Vagina (tissue), 2 donors: ENCODE results near the gene BRCA1.
"Not testable (repeated sequence)": the region's sequence is repeated elsewhere in the genome, so short reads cannot be mapped to it uniquely, and the experiment has no call there.

Experiments used
- POLR2A ChIP-seq, 2 donors: fragments of 450-650 bp; IDR thresholded peaks; one replicate each; pipeline ENCODE4 v1.6.1; 2017; ENCODE audit warnings: antibody characterized with exemption in 2 of 2, mild to moderate bottlenecking in 2 of 2, moderate library complexity in 2 of 2
- POLR2AphosphoS5 ChIP-seq, 2 donors: sonication (generic); formaldehyde crosslinking; IDR thresholded peaks; one replicate each; pipeline ENCODE4 v1.9.0; 2017; ENCODE audit warnings: antibody characterized with exemption in 2 of 2, mild to moderate bottlenecking in 2 of 2, low read depth in 1 of 2; ENCODE audit not compliant: insufficient read depth in 1 of 2
- TF ChIP-seq, protein P1 (sequence below), 3 experiments: fragments of 450-650 bp in 2 of 3; fragments of 200-600 bp in 1 of 3; sonication (generic) in 1 of 3; IDR thresholded peaks; one replicate each; pipeline ENCODE4 v1.5.1; 2017 to 2019; ENCODE audit warnings: antibody characterized with exemption in 3 of 3, mild to moderate bottlenecking in 2 of 3, moderate library complexity in 2 of 3

DNA sequence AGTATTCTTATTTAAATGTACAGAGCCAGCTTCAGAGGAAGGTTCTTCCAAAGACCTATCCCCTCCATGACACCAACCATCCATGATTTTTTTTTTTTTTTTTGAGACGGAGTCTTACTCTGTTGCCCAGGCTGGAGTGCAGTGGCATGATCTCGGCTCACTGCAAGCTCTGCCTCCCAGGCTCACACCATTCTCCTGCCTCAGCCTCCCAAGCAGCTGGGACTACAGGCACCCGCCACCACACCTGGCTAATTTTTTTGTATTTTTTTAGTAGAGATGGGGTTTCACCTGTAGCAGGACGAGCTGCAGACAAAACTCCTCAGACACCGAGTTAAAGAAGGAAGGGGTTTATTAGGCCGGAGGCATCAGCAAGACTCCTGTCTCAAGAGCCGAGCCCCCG lies 34.8 kb upstream of the BRCA1 start:
- TF ChIP-seq POLR2AphosphoS5 (IDR thresholded peaks at IDR 0.05; ENCODE audit: insufficient read depth in 1 of 2, low read depth in 1 of 2); POLR2A (IDR thresholded peaks at IDR 0.05): not testable (repeated sequence)
- TF ChIP-seq, protein P1, sequence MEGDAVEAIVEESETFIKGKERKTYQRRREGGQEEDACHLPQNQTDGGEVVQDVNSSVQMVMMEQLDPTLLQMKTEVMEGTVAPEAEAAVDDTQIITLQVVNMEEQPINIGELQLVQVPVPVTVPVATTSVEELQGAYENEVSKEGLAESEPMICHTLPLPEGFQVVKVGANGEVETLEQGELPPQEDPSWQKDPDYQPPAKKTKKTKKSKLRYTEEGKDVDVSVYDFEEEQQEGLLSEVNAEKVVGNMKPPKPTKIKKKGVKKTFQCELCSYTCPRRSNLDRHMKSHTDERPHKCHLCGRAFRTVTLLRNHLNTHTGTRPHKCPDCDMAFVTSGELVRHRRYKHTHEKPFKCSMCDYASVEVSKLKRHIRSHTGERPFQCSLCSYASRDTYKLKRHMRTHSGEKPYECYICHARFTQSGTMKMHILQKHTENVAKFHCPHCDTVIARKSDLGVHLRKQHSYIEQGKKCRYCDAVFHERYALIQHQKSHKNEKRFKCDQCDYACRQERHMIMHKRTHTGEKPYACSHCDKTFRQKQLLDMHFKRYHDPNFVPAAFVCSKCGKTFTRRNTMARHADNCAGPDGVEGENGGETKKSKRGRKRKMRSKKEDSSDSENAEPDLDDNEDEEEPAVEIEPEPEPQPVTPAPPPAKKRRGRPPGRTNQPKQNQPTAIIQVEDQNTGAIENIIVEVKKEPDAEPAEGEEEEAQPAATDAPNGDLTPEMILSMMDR (IDR thresholded peaks at IDR 0.05): not testable (repeated sequence)
